ENCODE results near the gene BCL2L14. TPM values are rescaled to one million over a fixed set of nuclear protein-coding genes. Genes with fewer than 3 reads are reported as not detected.

Gene BCL2L14
- total and polyA plus RNA-seq, 2 experiments from 2014 or later: 4.9 to 17.8 TPM

DNA sequence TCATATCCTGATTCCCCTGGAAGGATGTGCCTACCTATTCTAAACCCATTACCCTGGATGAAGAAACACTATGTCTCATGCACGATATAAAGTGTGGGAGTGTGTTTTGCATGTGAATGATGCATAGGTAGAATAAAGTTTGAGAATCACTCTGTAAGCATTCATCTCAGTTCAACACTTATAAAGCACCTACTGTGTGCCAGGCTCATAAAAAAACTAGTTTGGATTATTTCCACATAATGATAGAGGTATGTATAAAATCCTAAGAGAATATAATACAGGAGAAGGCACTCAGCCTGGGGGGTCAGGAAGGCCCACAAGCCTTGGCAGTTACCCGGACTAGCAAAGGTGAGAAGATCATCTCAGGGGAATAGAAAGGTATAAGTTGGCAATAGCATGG is 41.1 kb upstream of the BCL2L14 start:
- Histone ChIP-seq H3K79me2 (no peaks in the 10 kb centered on the region), H3K36me3 (replicated peaks; ENCODE audit: insufficient read depth, low read depth) (no peaks in the 10 kb centered on the region), H4K20me1 (ENCODE audit: insufficient read depth, poor library complexity, severe bottlenecking) (no peaks in the 10 kb centered on the region), H3K4me1 (ENCODE audit: insufficient read depth) (no peaks in the 10 kb centered on the region), H3K27ac (no peak overlapping the region), H2AFZ (no peak overlapping the region), H3K4me3 (no peak overlapping the region), H3K27me3 (no peaks in the 10 kb centered on the region), H3K9me2 (replicated peaks; ENCODE audit: insufficient read depth) (no peaks in the 10 kb centered on the region), H3K4me2 (no peak overlapping the region), H3K9me3 (ENCODE audit: low read depth) (no peaks in the 10 kb centered on the region)
- no peak for DNase-seq (ENCODE audit: low spot score)
- no peak for TF ChIP-seq EZH2phosphoT487 (IDR thresholded peaks at IDR 0.05; ENCODE audit: low read depth, severe bottlenecking, unreplicated experiment)
- TF ChIP-seq, protein P1, sequence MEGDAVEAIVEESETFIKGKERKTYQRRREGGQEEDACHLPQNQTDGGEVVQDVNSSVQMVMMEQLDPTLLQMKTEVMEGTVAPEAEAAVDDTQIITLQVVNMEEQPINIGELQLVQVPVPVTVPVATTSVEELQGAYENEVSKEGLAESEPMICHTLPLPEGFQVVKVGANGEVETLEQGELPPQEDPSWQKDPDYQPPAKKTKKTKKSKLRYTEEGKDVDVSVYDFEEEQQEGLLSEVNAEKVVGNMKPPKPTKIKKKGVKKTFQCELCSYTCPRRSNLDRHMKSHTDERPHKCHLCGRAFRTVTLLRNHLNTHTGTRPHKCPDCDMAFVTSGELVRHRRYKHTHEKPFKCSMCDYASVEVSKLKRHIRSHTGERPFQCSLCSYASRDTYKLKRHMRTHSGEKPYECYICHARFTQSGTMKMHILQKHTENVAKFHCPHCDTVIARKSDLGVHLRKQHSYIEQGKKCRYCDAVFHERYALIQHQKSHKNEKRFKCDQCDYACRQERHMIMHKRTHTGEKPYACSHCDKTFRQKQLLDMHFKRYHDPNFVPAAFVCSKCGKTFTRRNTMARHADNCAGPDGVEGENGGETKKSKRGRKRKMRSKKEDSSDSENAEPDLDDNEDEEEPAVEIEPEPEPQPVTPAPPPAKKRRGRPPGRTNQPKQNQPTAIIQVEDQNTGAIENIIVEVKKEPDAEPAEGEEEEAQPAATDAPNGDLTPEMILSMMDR (IDR thresholded peaks at IDR 0.05; ENCODE audit: poor library complexity): no peak
- no peak for TF ChIP-seq EZH2 (IDR thresholded peaks at IDR 0.05; ENCODE audit: borderline replicate concordance)
- 97% methylated on average over 2 of the region's 2 CpGs for WGBS (ENCODE audit: low lambda C conversion rate, missing lambda C conversion rate)

DNA sequence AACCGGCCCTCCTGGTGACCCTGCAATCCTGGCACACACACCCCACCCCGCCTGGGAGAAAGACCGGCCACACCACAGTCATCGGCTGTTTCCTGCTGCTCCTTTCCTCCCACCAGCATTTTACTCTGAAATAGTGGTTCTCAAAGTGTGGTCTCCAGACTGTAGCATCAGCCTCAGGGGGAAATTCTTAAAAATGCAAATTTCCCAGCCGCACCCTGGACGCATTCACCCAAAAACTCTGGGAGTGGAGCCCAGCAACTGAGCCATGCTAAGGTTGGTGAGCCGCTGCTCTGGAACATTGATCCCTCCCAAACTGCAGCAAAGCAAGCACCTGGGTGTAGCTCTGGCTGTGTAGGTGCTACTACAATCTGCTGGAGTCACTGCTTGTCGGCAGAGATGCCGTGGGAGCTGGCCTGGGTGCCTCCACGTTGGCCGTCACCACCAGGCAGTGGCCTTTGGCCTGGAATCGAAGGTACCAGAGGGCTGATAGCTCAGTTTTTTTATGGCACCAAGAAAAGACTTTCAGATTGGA is 38.4 kb upstream of the BCL2L14 start:
- Histone ChIP-seq H3K9me2 (replicated peaks; ENCODE audit: insufficient read depth) (no peaks in the 10 kb centered on the region), H3K27ac (no peak overlapping the region), H3K79me2 (no peaks in the 10 kb centered on the region), H3K4me1 (ENCODE audit: insufficient read depth) (no peaks in the 10 kb centered on the region), H3K9me3 (ENCODE audit: low read depth) (no peaks in the 10 kb centered on the region), H4K20me1 (ENCODE audit: insufficient read depth, poor library complexity, severe bottlenecking) (no peaks in the 10 kb centered on the region), H3K27me3 (no peaks in the 10 kb centered on the region), H2AFZ (no peak overlapping the region), H3K36me3 (replicated peaks; ENCODE audit: insufficient read depth, low read depth) (no peaks in the 10 kb centered on the region), H3K4me3 (no peak overlapping the region), H3K4me2 (no peak overlapping the region)
- no peak for DNase-seq (ENCODE audit: low spot score)
- WGBS (ENCODE audit: low lambda C conversion rate, missing lambda C conversion rate): 93% methylated on average over 12 of the region's 12 CpGs
- TF ChIP-seq, protein P1 (IDR thresholded peaks at IDR 0.05; ENCODE audit: poor library complexity): no peak
- no peak for TF ChIP-seq EZH2 (IDR thresholded peaks at IDR 0.05; ENCODE audit: borderline replicate concordance)
- TF ChIP-seq EZH2phosphoT487 (IDR thresholded peaks at IDR 0.05; ENCODE audit: low read depth, severe bottlenecking, unreplicated experiment): no peak

DNA sequence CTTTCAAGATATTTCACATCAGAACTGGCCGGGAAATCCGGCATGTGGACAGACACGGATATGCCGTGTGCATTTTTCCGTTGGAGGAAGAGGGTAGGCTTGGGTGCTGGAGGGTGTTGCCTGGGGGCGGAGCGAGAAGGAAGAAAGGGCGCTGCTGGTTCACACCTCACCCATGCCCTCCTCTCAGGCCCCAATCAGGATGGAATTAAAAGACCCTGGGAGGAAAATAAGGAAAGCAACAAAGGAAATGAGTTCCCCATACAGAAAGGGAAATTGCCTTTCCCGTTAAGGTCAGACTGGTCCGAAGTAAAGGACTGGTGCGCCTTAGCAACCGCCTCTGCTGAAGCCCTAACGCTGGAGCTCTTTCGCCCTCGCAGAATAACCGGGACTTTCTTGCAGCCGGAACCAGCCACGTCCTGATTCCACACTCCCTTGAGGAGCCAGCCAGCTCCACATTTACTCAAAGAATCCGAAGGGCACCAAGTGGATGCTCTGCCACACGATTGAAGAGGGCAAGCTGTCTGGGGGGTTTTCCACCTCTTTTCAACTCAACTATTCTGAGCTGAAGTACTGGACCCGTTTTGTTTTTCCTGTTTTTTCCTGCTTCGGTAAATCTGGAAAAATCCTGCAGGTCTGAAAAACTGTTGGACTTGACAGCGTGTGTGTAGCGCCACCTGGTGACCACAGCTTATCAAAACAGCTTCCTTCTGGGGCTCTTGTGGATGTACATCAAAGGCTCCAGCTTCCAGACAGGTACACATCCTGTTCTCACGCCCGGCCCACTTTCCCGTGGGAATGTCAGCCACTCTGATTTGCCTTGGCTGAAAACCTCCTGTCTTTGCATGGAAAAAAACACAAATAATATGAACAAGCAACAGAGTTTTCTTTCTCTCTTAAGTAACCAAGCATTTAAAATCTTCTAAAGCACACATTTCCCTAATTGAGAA is 37.6 kb upstream of the BCL2L14 start:
- no peak overlapping the region for H3K4me3 ChIP-seq

More for the DNA sequence above, 37.6 kb upstream of the BCL2L14 start:
- H2AFZ ChIP-seq: peak overlapping the region; percentile 77
- no peaks in the 10 kb centered on the region for H3K9me3 ChIP-seq (ENCODE audit: low read depth)
- no peaks in the 10 kb centered on the region for H4K20me1 ChIP-seq (ENCODE audit: insufficient read depth, poor library complexity, severe bottlenecking)
- TF ChIP-seq EZH2 (IDR thresholded peaks at IDR 0.05; ENCODE audit: borderline replicate concordance): no peak
- no peak for TF ChIP-seq EZH2phosphoT487 (IDR thresholded peaks at IDR 0.05; ENCODE audit: low read depth, severe bottlenecking, unreplicated experiment)
- TF ChIP-seq, protein P1 (IDR thresholded peaks at IDR 0.05; ENCODE audit: poor library complexity): peak; percentile 93
- WGBS (ENCODE audit: low lambda C conversion rate, missing lambda C conversion rate): 27% methylated on average over 27 of the region's 27 CpGs
- peak; percentile 87 for DNase-seq (ENCODE audit: low spot score)
- no peaks in the 10 kb centered on the region for H3K79me2 ChIP-seq
- no peaks in the 10 kb centered on the region for H3K27me3 ChIP-seq
- H3K36me3 ChIP-seq (replicated peaks; ENCODE audit: insufficient read depth, low read depth): no peaks in the 10 kb centered on the region
- peak overlapping the region; percentile 80 for H3K4me2 ChIP-seq
- no peaks in the 10 kb centered on the region for H3K9me2 ChIP-seq (replicated peaks; ENCODE audit: insufficient read depth)
- peak overlapping the region; percentile 61 for H3K27ac ChIP-seq
- H3K4me1 ChIP-seq (ENCODE audit: insufficient read depth): no peaks in the 10 kb centered on the region

All from hepatocyte (in vitro differentiated cells).